Measurements from ENCODE around the gene ALAS1.

DNA sequence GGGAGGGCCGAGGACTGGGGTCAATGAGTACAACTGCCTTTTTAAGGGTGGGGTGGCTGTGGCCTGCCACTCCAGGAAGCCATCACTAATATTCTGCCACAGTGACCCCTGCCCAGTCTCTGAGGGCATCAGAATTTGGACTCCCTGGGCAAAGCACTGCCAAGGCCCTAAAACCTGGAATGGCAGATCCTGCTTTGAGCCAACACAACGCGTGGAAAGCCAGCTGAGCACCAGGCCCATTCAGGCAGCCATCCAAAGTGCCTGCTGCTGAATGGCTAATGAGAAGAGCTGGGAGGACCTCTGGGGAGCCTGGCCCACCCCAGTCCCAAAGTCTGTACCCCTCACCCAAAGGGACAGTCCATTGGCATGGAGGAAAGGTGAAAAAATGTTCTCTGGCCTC is 36.0 kb downstream of the ALAS1 start:
- TF ChIP-seq, protein P1, sequence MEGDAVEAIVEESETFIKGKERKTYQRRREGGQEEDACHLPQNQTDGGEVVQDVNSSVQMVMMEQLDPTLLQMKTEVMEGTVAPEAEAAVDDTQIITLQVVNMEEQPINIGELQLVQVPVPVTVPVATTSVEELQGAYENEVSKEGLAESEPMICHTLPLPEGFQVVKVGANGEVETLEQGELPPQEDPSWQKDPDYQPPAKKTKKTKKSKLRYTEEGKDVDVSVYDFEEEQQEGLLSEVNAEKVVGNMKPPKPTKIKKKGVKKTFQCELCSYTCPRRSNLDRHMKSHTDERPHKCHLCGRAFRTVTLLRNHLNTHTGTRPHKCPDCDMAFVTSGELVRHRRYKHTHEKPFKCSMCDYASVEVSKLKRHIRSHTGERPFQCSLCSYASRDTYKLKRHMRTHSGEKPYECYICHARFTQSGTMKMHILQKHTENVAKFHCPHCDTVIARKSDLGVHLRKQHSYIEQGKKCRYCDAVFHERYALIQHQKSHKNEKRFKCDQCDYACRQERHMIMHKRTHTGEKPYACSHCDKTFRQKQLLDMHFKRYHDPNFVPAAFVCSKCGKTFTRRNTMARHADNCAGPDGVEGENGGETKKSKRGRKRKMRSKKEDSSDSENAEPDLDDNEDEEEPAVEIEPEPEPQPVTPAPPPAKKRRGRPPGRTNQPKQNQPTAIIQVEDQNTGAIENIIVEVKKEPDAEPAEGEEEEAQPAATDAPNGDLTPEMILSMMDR (IDR thresholded peaks at IDR 0.05): no peak
- TF ChIP-seq POLR2AphosphoS5 (IDR thresholded peaks at IDR 0.05) (no peak), EP300 (IDR thresholded peaks at IDR 0.05) (no peak)
